GM18951 (cell line): ENCODE data around the gene SACS.

Experiments used
- POLR2A ChIP-seq: IDR thresholded peaks from 4 replicates; pipeline ENCODE4 v1.6.1; 2011; ENCODE audit warnings: mild to moderate bottlenecking; ENCODE audit not compliant: insufficient read length, insufficient read depth; ENCODE audit errors: extremely low read depth
- in situ Hi-C: fragments of 300-500 bp; cut with MboI; formaldehyde crosslinking; loops from one replicate; pipeline ENCODE4 v1.12.0; 2022; ENCODE audit warnings: low sequenced_read_pairs, mixed read lengths, inconsistent platforms; ENCODE audit not compliant: unreplicated experiment

Gene SACS

DNA sequence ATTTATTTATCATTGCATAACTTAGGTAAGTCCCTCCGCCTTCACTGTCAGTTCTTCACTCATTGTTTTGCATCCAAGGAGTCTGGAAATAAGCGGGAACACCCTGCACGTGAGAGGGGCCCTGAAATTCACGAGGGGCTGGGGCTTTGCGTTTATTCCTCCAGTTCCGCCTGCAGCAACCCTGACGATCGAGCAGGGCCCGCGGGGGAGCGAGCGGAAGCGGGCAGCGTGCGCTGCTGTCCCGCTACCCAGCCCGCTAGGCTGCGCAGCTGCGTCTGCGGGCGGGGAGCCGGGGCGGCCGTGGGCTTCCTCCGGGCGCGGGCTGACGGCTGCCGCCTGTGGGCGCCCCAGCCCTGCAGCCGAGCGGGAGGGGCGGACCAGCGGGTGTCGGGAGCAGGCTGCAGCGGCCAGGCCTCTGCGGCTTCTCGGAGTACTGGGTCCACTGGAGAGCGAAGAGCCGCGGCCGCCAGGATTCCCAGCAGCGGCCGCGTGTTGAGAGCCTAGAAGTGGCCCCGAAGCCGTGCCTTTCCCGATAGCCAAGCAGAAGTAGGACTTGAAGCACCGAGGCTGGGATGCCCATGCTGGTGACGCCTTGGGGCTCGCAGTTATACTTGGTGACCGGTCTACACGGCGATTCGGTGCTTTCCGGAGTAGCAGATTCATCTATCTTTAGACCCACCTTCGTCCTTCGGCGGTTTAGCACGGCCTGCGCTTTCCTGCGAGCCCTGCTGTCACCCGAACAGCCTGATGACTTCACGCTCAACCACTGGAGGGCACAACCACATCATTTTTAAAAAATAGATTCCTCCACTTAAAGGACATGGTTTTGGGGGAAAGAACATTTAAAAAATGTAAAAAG is 32.9 kb upstream of the SACS start:
- peak; percentile 15 for TF ChIP-seq POLR2A
- in situ Hi-C loops: loop anchor here (25.0 kb wide), 1 partner anchor 421 kb away; the partner anchor contains the start of genes C1QTNF9B and MIPEP

DNA sequence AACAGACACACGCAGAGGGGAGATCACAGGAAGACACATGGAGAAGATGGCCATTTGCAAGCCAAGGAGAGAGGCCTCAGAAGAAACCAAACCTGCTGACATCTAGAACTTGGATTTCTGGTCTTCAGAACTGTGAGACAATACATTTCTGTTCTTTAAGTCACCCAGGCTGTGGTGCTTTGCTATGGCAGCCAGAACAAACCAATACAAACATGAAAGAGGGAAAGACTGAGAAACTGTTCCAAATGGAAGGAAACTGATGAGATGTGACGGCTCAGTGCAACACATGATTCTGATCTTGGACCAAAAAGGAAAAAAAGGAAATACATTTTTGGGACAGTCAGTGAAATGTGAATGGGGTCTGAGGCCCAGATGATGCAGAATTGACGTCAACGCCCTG is 30.2 kb upstream of the SACS start:
- in situ Hi-C loops: loop anchor here (25.0 kb wide), 1 partner anchor 424 kb away; the partner anchor contains the start of genes C1QTNF9B and MIPEP

DNA sequence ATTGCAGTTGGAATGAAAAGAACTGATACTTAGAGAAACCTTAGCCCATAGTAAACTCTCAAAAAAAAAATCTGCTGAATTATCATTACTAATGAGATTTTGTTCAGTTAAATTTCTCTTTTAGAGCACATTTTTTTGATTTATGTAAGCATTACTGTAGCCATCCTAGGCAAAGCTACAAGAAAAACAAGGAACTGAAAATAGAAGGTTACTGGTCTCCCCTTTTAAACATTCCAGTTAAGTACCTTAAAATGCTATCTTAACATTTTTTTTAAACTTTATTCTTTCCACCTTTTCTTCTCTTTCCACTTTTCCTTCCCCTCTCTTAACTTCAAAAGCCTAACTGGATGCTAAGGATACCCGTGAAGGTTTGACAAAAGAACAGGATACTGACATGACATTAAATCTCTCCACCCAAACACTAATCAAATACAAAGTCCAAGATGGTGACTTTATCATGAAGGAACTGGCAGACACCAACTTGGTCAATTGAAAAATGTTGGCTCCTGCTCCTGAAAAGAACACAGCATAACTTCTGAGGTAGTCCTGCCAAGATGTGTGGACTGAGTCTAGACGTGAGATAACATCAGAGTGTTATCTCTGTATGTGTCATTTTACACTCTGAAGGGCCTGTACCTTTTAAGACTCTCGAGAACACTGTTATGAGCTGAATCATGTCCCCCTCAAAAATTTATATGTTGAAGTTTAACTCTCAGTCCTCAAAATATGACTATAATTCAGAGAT is 29.5 kb upstream of the SACS start:
- TF ChIP-seq POLR2A: no peak
- in situ Hi-C loops: loop anchor here (25.0 kb wide), 1 partner anchor 424 kb away; the partner anchor contains the start of genes C1QTNF9B and MIPEP

More for the DNA sequence above, 30.2 kb upstream of the SACS start:
- no peak for TF ChIP-seq POLR2A

DNA sequence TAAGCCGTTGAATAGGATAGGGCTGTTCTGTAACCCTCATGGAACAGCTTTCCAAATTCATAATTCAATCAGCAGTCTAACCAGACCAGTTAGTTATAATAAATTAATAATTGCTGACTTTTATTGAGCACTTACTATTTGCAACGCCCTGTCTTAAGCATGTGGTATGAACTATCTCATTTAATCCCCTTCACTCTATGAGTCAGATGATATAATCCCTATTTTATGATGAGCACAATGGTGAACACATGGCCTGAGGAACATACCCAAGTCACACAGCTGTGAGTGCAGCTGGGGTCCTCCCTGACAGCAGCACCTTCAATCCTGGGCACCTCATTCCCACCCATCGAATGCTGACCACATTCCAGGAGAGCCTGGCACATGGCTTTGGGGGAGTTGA is 28.0 kb upstream of the SACS start:
- in situ Hi-C loops: loop anchor here (25.0 kb wide), 1 partner anchor 426 kb away; the partner anchor contains the start of genes C1QTNF9B and MIPEP

DNA sequence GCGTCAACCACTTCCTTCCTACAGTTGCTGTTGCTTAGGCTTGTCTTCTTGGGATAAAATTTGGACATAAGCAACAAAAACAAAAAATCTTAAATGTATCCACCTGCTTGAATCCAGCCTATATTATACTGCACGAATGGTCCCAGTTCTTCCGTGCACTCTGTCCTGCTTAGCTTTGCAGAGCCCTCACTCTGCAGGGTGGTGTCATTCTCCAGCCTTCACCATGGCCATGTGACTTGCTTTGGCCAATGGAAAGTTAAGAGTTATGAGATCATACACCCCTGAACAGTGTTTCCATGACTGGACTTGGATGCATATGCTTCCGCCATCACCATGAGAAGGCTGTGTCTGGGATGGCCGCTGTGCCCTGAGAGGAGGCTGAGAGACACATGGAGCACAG is 27.4 kb upstream of the SACS start:
- no peak for TF ChIP-seq POLR2A
- in situ Hi-C loops: loop anchor here (25.0 kb wide), 1 partner anchor 426 kb away; the partner anchor contains the start of genes C1QTNF9B and MIPEP

More for the DNA sequence above, 28.0 kb upstream of the SACS start:
- TF ChIP-seq POLR2A: no peak

DNA sequence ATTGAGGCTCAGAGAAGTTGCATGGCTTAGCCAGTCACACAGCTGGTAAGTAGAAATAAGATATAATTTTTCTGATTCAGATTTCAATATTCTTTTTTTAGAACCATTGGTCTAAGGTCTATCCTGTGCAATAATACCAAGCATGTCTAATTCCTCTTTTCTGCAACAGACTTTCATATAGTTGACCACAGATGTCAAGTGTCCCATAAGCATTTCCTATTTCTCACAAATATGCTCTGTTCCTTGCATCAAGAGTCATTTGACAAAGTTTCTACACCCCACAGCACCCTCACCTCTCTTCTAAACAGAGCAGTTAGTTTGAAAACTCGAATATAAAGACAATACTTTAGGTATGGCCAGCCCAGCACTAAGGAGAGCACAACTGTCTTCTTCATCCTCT is 26.8 kb upstream of the SACS start:
- in situ Hi-C loops: loop anchor here (25.0 kb wide), 1 partner anchor 427 kb away; the partner anchor contains the start of genes C1QTNF9B and MIPEP

DNA sequence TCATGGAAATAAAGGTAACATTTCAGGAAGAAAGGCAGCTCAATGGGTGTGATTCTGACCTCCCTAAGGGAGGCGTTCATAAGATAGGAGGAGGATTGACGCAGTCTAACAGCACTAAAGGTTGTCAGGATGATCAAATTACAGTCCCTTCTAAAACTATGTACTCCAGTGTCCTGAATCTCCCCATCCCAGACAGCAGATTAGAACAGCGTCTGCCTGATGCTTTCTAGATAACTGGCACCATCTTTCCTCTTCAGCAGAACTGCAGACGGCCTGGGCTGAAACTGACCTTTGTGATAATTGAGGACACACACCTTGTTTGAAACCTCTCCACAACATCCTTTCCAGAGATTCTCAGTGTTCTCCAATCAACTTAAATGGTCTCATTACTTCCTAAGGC is 25.5 kb upstream of the SACS start:
- in situ Hi-C loops: loop anchor here (25.0 kb wide), 1 partner anchor 428 kb away; the partner anchor contains the start of genes C1QTNF9B and MIPEP

More for the DNA sequence above, 26.8 kb upstream of the SACS start:
- TF ChIP-seq POLR2A: no peak

DNA sequence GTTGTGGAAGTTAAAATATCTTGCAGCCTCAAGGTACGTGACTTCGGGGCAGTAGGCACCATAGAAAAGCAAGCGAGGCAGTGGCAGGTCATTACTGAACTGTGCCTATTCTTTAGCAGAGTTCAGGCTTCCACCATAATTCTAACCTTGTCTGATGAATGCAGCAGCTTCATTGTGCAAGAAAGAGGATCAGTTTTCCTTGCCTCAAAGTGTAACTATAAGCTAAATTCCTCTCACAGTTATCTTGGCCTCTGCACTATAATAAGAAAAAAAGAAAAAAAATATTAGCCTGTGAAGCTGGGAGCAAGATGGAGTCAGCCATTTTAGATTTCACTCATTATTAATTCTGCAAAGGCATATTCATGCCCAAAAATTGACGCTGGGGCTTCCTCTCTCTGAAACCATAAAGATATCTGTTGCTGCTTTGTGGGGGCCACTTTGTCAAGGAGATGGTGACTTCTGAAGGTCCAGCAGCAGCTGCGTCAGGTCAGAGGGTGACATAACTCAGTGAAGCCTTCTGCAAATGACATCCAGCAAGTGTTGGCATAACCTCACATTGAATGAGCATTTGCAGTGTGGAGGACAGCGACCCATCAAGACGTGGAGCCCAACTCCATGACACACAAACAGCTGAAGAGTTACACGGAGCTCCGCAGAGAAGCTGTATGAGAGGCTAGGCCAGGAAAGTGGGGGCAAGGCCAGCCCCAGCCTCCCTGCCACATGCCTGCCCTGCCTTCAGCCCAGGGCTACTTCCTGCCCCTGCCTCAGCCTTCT is 23.1 kb upstream of the SACS start:
- in situ Hi-C loops: loop anchor here (25.0 kb wide), 1 partner anchor 431 kb away; the partner anchor contains the start of genes C1QTNF9B and MIPEP
- TF ChIP-seq POLR2A: no peak

More for the DNA sequence above, 25.5 kb upstream of the SACS start:
- no peak for TF ChIP-seq POLR2A

DNA sequence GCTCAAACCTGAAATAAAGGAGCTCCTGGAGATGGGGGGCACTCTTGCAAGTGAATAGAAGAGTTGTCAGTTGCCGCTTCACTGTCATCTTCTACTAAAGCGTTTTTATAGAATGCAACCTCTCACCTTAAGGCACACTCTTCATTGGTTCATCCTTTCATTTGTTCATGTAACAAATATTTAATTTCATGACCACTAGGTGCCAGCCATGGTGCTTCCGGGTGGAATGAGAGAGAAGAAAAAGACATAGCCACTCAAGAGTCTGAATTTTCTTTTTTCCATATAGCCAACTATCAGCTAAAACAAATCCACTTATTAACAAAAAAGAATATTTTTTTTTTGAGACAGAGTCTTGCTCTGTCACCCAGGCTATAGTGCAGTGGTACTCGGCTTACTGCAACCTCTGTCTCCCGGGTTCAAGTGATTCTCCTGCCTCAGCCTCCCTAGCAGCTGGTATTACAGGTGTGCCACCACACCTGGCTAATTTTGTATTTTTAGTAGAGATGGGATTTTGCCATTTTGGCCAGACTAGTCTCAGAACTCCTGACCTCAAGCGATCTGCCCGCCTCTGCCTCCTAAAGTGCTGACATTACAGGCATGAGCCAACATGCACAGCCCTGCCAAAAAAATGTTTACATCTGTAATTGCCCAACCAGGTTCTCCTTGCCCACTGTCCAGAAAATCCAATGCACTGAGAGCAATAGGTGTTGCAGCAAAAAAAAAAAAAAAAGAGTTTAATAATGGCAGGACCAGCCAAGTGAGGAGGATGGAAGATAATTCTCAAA is 22.1 kb upstream of the SACS start:
- TF ChIP-seq POLR2A: no peak
- in situ Hi-C loops: loop anchor here (25.0 kb wide), 1 partner anchor 432 kb away; the partner anchor contains the start of genes C1QTNF9B and MIPEP

DNA sequence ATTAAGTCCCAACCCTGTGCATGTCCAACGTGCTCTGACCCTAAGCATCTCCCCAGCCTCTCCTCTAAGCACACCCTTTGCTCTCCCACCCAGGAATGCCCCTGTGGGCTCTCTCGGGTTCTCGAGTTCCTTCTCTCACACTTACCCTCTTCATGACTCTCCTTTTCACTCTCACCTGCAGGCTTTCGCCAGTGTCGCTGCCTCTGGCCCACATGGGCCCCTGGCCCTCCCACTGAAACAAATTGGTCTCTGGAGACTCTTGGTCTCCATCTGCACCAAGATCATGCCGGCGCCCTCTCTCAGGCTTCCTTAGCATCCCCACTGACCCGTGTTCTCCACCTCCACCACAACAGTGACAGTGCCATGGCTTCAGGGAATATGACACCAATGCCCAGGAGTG is 19.6 kb upstream of the SACS start:
- in situ Hi-C loops: loop anchor here (25.0 kb wide), 1 partner anchor 434 kb away; the partner anchor contains the start of genes C1QTNF9B and MIPEP
- no peak for TF ChIP-seq POLR2A

DNA sequence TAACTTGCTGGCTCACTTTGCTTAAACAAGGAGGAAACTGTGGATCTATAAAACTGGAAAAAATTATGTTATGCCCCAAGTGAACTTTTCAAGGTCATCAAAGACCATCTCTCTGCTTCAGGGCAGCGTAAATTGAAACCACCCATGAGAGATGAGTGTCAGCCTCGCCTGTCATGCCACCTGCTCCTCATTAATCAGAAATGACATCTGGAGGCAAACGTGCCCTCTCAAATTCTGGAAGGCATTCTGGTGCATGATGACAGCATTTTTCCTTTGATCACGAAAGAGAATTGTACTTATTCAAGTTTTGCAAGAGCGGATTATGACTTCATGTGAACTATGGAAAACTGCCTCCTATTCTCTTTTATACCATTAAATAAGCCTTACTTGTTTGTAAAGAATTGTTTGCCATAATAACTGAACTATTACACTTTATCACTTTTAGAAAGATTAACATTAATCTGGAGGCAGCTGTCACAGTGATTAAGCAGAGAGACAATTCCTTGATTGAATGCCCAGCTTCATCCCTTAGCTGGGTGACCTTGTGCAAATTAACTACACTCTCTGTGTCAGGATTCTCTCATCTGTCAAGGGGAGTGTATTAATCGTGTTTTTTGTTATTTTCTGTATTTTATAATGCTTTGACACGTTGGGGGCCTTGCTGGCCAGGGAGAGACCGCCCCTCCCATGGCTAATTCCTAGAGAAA is 17.0 kb upstream of the SACS start:
- in situ Hi-C loops: loop anchor here (25.0 kb wide), 1 partner anchor 437 kb away; the partner anchor contains the start of genes C1QTNF9B and MIPEP
- no peak for TF ChIP-seq POLR2A
